OCI-LY3 (cell line): ENCODE results near the gene NOS1AP.

Experiments
- CTCF ChIP-seq: fragments of 200-600, 300-600 bp; sonication (generic); IDR thresholded peaks from 2 replicates; pipeline ENCODE4 v1.5.1; 2014; ENCODE audit warnings: antibody characterized with exemption, low read length, low read depth
- EZH2phosphoT487 ChIP-seq: fragments of 200-600 bp; shearing (Covaris generic); IDR thresholded peaks from 2 replicates; pipeline ENCODE4 v1.6.1; 2018; ENCODE audit warnings: antibody characterized with exemption, mixed run types, low read depth

GRCh38 chr1:162285149-162285561 is 215.7 kb downstream of the NOS1AP start:
- TF ChIP-seq EZH2phosphoT487 (no peak), CTCF (no peak)
